ENCODE measurements around the gene KCNA3.

The KCNA3 gene

GRCh38 chr1:110674337-110675059 is at the start of gene KCNA3:
TSS of gene KCNA3 (minus strand) at chr1:110674940. CDS start at chr1:110674809, 131 bp downstream.
- DNase-seq (ENCODE audit: low spot score): no peak

- DNase-seq (ENCODE audit: low spot score): no peak
These were observed 48.1 kb upstream of the KCNA3 start for GRCh38 chr1:110722807-110723206.

- no peak for DNase-seq (ENCODE audit: low spot score)
These were observed 45.2 kb upstream of the KCNA3 start for GRCh38 chr1:110719908-110720307.

- no peak for DNase-seq (ENCODE audit: low spot score)
These were observed 43.7 kb upstream of the KCNA3 start for GRCh38 chr1:110718452-110718851.

- DNase-seq (ENCODE audit: low spot score): no peak
These were observed 42.4 kb upstream of the KCNA3 start for GRCh38 chr1:110717179-110717578.

- DNase-seq (ENCODE audit: low spot score): no peak
These were observed 39.7 kb upstream of the KCNA3 start for GRCh38 chr1:110714374-110714995.

- DNase-seq (ENCODE audit: low spot score): no peak
These were observed 38.5 kb upstream of the KCNA3 start for GRCh38 chr1:110713221-110713620.

GRCh38 chr1:110710314-110710713 is 35.6 kb upstream of the KCNA3 start:
- no peak for DNase-seq (ENCODE audit: low spot score)

- DNase-seq (ENCODE audit: low spot score): no peak
These were observed 34.3 kb upstream of the KCNA3 start for GRCh38 chr1:110708974-110709440.

- no peak for DNase-seq (ENCODE audit: low spot score)
These were observed 32.5 kb upstream of the KCNA3 start for GRCh38 chr1:110707232-110707631.

GRCh38 chr1:110706621-110707020 is 31.9 kb upstream of the KCNA3 start:
- no peak for DNase-seq (ENCODE audit: low spot score)

GRCh38 chr1:110702260-110702659 is 27.5 kb upstream of the KCNA3 start:
- no peak for DNase-seq (ENCODE audit: low spot score)

GRCh38 chr1:110700767-110701166 is 26.0 kb upstream of the KCNA3 start:
- no peak for DNase-seq (ENCODE audit: low spot score)

- DNase-seq (ENCODE audit: low spot score): no peak
These were observed 22.9 kb upstream of the KCNA3 start for GRCh38 chr1:110697606-110698005.

GRCh38 chr1:110696818-110697217 is 22.1 kb upstream of the KCNA3 start:
- DNase-seq (ENCODE audit: low spot score): no peak

GRCh38 chr1:110690709-110691365 is 16.1 kb upstream of the KCNA3 start:
- DNase-seq (ENCODE audit: low spot score): no peak

GRCh38 chr1:110689868-110690267 is 15.1 kb upstream of the KCNA3 start:
- DNase-seq (ENCODE audit: low spot score): no peak

- DNase-seq (ENCODE audit: low spot score): no peak
These were observed 13.8 kb upstream of the KCNA3 start for GRCh38 chr1:110688514-110688913.

- DNase-seq (ENCODE audit: low spot score): no peak
These were observed 12.5 kb upstream of the KCNA3 start for GRCh38 chr1:110687250-110687649.

- no peak for DNase-seq (ENCODE audit: low spot score)
These were observed 11.4 kb upstream of the KCNA3 start for GRCh38 chr1:110686188-110686587.

GRCh38 chr1:110684491-110684890 is 9.8 kb upstream of the KCNA3 start:
- DNase-seq (ENCODE audit: low spot score): no peak

- DNase-seq (ENCODE audit: low spot score): no peak
These were observed 8.2 kb upstream of the KCNA3 start for GRCh38 chr1:110682898-110683297.

GRCh38 chr1:110680036-110680735 is 5.4 kb upstream of the KCNA3 start:
- DNase-seq (ENCODE audit: low spot score): no peak
